ENCODE results near the gene MCUB.
"Not testable (repeated sequence)": the region's sequence is repeated elsewhere in the genome, so short reads cannot be mapped to it uniquely, and the experiment has no call there.

Gene MCUB

GRCh38 chr4:109579997-109580396 is 20.0 kb downstream of the MCUB start:
- not testable (repeated sequence) for DNase-seq

- DNase-seq, result no peak
Measured at GRCh38 chr4:109588176-109588575, 28.1 kb downstream of the MCUB start.

GRCh38 chr4:109589119-109589518 is 29.1 kb downstream of the MCUB start:
- no peak for DNase-seq

- no peak for DNase-seq
Measured at GRCh38 chr4:109589605-109590004, 29.6 kb downstream of the MCUB start.

GRCh38 chr4:109590905-109591304 is 30.9 kb downstream of the MCUB start:
- no peak for DNase-seq

- no peak for DNase-seq
Measured at GRCh38 chr4:109592367-109592766, 32.3 kb downstream of the MCUB start.

- not testable (repeated sequence) for DNase-seq
Measured at GRCh38 chr4:109595123-109595522, 35.1 kb downstream of the MCUB start.

GRCh38 chr4:109596420-109597085 is 36.5 kb downstream of the MCUB start:
- not testable (repeated sequence) for DNase-seq

- DNase-seq, result no peak
Measured at GRCh38 chr4:109599046-109599652, 39.1 kb downstream of the MCUB start.

GRCh38 chr4:109600431-109600830 is 40.4 kb downstream of the MCUB start:
- no peak for DNase-seq

- DNase-seq, result no peak
Measured at GRCh38 chr4:109601336-109601735, 41.3 kb downstream of the MCUB start.

GRCh38 chr4:109607976-109608375 is 47.9 kb downstream of the MCUB start:
- no peak for DNase-seq

GRCh38 chr4:109608879-109609278 is 48.8 kb downstream of the MCUB start:
- DNase-seq, result no peak

- DNase-seq, result no peak
Measured at GRCh38 chr4:109609431-109609830, 49.4 kb downstream of the MCUB start.

GRCh38 chr4:109610489-109610888 is 50.4 kb downstream of the MCUB start:
- DNase-seq, result no peak

- DNase-seq, result no peak
Measured at GRCh38 chr4:109611045-109611646, 51.1 kb downstream of the MCUB start.

GRCh38 chr4:109614015-109614414 is 54.0 kb downstream of the MCUB start:
- DNase-seq, result no peak

GRCh38 chr4:109614466-109614865 is 54.4 kb downstream of the MCUB start:
- DNase-seq, result no peak

GRCh38 chr4:109615742-109616141 is 55.7 kb downstream of the MCUB start:
- no peak for DNase-seq

- no peak for DNase-seq
Measured at GRCh38 chr4:109616243-109616642, 56.2 kb downstream of the MCUB start.

GRCh38 chr4:109622626-109623025 is 62.6 kb downstream of the MCUB start:
- no peak for DNase-seq

GRCh38 chr4:109624536-109624935 is 64.5 kb downstream of the MCUB start:
- no peak for DNase-seq

GRCh38 chr4:109627361-109627760 is 67.3 kb downstream of the MCUB start:
- DNase-seq, result no peak

GRCh38 chr4:109629775-109630174 is 69.7 kb downstream of the MCUB start:
- no peak for DNase-seq

Data from NCI-H446 treated with DMSO at 0.1 percent for 48 hours (cell line).